ENCODE measurements around the gene GTF3A.

DNA sequence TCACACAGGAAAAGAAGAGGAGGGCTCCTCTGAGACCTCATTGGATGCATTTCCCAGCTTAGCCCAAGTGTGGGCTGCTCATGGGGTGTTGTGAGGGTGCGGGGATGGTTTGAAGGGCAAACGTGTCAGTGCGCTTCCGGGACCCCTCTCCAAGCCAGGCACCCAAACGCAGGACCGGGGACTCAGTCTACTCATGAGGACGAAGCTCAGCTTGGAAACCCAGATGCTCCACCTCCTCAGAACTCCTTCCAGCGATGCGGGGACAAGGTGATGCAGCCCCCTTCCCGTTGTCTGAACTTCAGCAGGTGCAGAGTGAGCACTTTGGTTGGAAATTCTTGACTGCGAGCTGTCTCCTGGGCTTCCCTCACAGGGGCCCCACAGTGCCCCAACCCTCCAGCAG, 59.0 kb downstream of the GTF3A start:
- TF ChIP-seq, protein P1, sequence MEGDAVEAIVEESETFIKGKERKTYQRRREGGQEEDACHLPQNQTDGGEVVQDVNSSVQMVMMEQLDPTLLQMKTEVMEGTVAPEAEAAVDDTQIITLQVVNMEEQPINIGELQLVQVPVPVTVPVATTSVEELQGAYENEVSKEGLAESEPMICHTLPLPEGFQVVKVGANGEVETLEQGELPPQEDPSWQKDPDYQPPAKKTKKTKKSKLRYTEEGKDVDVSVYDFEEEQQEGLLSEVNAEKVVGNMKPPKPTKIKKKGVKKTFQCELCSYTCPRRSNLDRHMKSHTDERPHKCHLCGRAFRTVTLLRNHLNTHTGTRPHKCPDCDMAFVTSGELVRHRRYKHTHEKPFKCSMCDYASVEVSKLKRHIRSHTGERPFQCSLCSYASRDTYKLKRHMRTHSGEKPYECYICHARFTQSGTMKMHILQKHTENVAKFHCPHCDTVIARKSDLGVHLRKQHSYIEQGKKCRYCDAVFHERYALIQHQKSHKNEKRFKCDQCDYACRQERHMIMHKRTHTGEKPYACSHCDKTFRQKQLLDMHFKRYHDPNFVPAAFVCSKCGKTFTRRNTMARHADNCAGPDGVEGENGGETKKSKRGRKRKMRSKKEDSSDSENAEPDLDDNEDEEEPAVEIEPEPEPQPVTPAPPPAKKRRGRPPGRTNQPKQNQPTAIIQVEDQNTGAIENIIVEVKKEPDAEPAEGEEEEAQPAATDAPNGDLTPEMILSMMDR (IDR thresholded peaks at IDR 0.05) = no peak
- TF ChIP-seq POLR2A (IDR thresholded peaks at IDR 0.05) = no peak
